ENCODE measurements around the gene CKAP2. TPM values are rescaled to one million over a fixed set of nuclear protein-coding genes. Genes with fewer than 3 reads are reported as not detected.
"Not testable (repeated sequence)": the region's sequence is repeated elsewhere in the genome, so short reads cannot be mapped to it uniquely, and the experiment has no call there.

CKAP2 gene
- total RNA-seq (2014; rRNA removed; shearing (Covaris generic)), result 27.1 and 32.0 TPM in 2 replicates

GRCh38 chr13:52454820-52455676 lies at the start of gene CKAP2:
CKAP2 (plus strand) TSS chr13:52455478; CDS start chr13:52455557, 79 bp downstream.
- peak; percentile 90 for DNase-seq (ENCODE audit: low spot score)

- DNase-seq (ENCODE audit: low spot score), result peak; percentile 12
These were observed 49.3 kb upstream of the CKAP2 start, which contains the start of gene THSD1 for GRCh38 chr13:52405767-52406494. THSD1 (minus strand) TSS chr13:52406172; CDS start chr13:52402600, 3,572 bp downstream.

- no peak for DNase-seq (ENCODE audit: low spot score)
These were observed 48.6 kb upstream of the CKAP2 start for GRCh38 chr13:52406629-52407028.

GRCh38 chr13:52407436-52407835 lies 47.8 kb upstream of the CKAP2 start:
- not testable (repeated sequence) for DNase-seq (ENCODE audit: low spot score)

- not testable (repeated sequence) for DNase-seq (ENCODE audit: low spot score)
These were observed 47.1 kb upstream of the CKAP2 start for GRCh38 chr13:52408071-52408658.

- DNase-seq (ENCODE audit: low spot score), result no peak
These were observed 43.6 kb upstream of the CKAP2 start for GRCh38 chr13:52411629-52412028.

- no peak for DNase-seq (ENCODE audit: low spot score)
These were observed 43.1 kb upstream of the CKAP2 start for GRCh38 chr13:52412128-52412527.

GRCh38 chr13:52414051-52414450 lies 41.2 kb upstream of the CKAP2 start:
- DNase-seq (ENCODE audit: low spot score), result no peak

- no peak for DNase-seq (ENCODE audit: low spot score)
These were observed 40.3 kb upstream of the CKAP2 start for GRCh38 chr13:52414963-52415362.

- no peak for DNase-seq (ENCODE audit: low spot score)
These were observed 36.2 kb upstream of the CKAP2 start for GRCh38 chr13:52419080-52419479.

- DNase-seq (ENCODE audit: low spot score), result no peak
These were observed 34.1 kb upstream of the CKAP2 start for GRCh38 chr13:52421216-52421615.

GRCh38 chr13:52428295-52428694 lies 27.0 kb upstream of the CKAP2 start:
- peak; percentile 9 for DNase-seq (ENCODE audit: low spot score)

GRCh38 chr13:52432456-52432855 lies 22.8 kb upstream of the CKAP2 start:
- no peak for DNase-seq (ENCODE audit: low spot score)

- no peak for DNase-seq (ENCODE audit: low spot score)
These were observed 9.0 kb upstream of the CKAP2 start for GRCh38 chr13:52446265-52446664.

- no peak for DNase-seq (ENCODE audit: low spot score)
These were observed 7.9 kb upstream of the CKAP2 start for GRCh38 chr13:52447354-52447753.

GRCh38 chr13:52447815-52448552 lies 7.3 kb upstream of the CKAP2 start:
- no peak for DNase-seq (ENCODE audit: low spot score)

- no peak for DNase-seq (ENCODE audit: low spot score)
These were observed 5.8 kb upstream of the CKAP2 start for GRCh38 chr13:52449331-52450011.

- peak; percentile 78 for DNase-seq (ENCODE audit: low spot score)
These were observed 5.1 kb upstream of the CKAP2 start, which contains the start of gene VPS36 for GRCh38 chr13:52450012-52450792. VPS36 (minus strand) TSS chr13:52450634; CDS start chr13:52450594, 40 bp downstream.

GRCh38 chr13:52450793-52451116 lies 4.5 kb upstream of the CKAP2 start:
- no peak for DNase-seq (ENCODE audit: low spot score)

GRCh38 chr13:52451135-52451804 lies 4.0 kb upstream of the CKAP2 start:
- no peak for DNase-seq (ENCODE audit: low spot score)
